Keratinocyte (primary cell): ENCODE results near the gene GBP4. TPM values are rescaled to one million over a fixed set of nuclear protein-coding genes. Genes with fewer than 3 reads are reported as not detected.
A peak's percentile ranks its signal among the peaks of the same experiment; 100 is the strongest.

Source experiments
- DNase-seq: peaks from one replicate; pipeline ENCODE4 v3.0.0-alpha.2; 2011; ENCODE audit warnings: low read depth, missing footprints, low spot score
- FAIRE-seq: peaks from 2 replicates; lab custom pipeline; 2011; peaks lifted over from hg19 to GRCh38; lab: Jason Lieb, UNC
- H2AFZ ChIP-seq: 2 replicates; pipeline ENCODE4 v1.6.0; 2012; ENCODE audit warnings: low read length, control low read depth, inconsistent platforms; ENCODE audit not compliant: control insufficient read depth
- H3K27ac ChIP-seq: 2 replicates; pipeline ENCODE4 v1.5.1; 2011; ENCODE audit warnings: low read length; ENCODE audit not compliant: control insufficient read depth, insufficient read depth
- H3K27me3 ChIP-seq: 3 replicates; pipeline ENCODE4 v1.6.0; 2011; ENCODE audit warnings: low read length; ENCODE audit not compliant: control insufficient read depth, insufficient read depth; ENCODE audit errors: extremely low read depth
- H3K36me3 ChIP-seq, 2 experiments: 2 replicates in 1 of 2; 3 replicates in 1 of 2; pipeline ENCODE4 v1.5.1; 2011; ENCODE audit warnings: low read length in 2 of 2, mild to moderate bottlenecking in 1 of 2; ENCODE audit not compliant: control insufficient read depth in 2 of 2, insufficient read depth in 2 of 2; ENCODE audit errors: extremely low read depth in 1 of 2
- H3K4me1 ChIP-seq: 3 replicates; pipeline ENCODE4 v1.5.1; 2011; ENCODE audit warnings: low read length; ENCODE audit not compliant: control insufficient read depth, insufficient read depth; ENCODE audit errors: extremely low read depth
- H3K4me2 ChIP-seq: 3 replicates; pipeline ENCODE4 v1.6.0; 2011; ENCODE audit warnings: low read depth, low read length; ENCODE audit not compliant: control insufficient read depth, insufficient read depth; ENCODE audit errors: extremely low read depth
- H3K4me3 ChIP-seq, 3 experiments: fragments of 200-600 bp in 1 of 3; sonication (generic) in 1 of 3; 2 replicates in 2 of 3; 3 replicates in 1 of 3; pipeline ENCODE4 v1.5.1; 2011 to 2016; ENCODE audit warnings: low read length in 3 of 3, mild to moderate bottlenecking in 3 of 3, control low read depth in 2 of 3, inconsistent platforms in 1 of 3, low read depth in 1 of 3, mixed read lengths in 1 of 3, mixed run types in 1 of 3, moderate library complexity in 1 of 3; ENCODE audit not compliant: control insufficient read depth in 2 of 3, insufficient read depth in 2 of 3; ENCODE audit errors: extremely low read depth in 1 of 3
- H3K79me2 ChIP-seq: 2 replicates; pipeline ENCODE4 v1.6.0; 2012; ENCODE audit warnings: low read length; ENCODE audit not compliant: control insufficient read depth, insufficient read depth
- H3K9ac ChIP-seq: 3 replicates; pipeline ENCODE4 v1.6.0; 2011; ENCODE audit warnings: low read length; ENCODE audit not compliant: control insufficient read depth, insufficient read depth; ENCODE audit errors: extremely low read depth
- H3K9me1 ChIP-seq: 3 replicates; pipeline ENCODE4 v1.6.0; 2011; ENCODE audit warnings: low read length; ENCODE audit not compliant: control insufficient read depth, insufficient read depth; ENCODE audit errors: extremely low read depth
- H3K9me3 ChIP-seq: 2 replicates; pipeline ENCODE4 v1.5.1; 2012; ENCODE audit warnings: low read depth, low read length; ENCODE audit not compliant: control insufficient read depth
- H4K20me1 ChIP-seq: 3 replicates; pipeline ENCODE4 v1.6.0; 2011; ENCODE audit warnings: low read length; ENCODE audit not compliant: control insufficient read depth, insufficient read depth; ENCODE audit errors: extremely low read depth
- CTCF ChIP-seq, 3 experiments: IDR thresholded peaks in 1 of 3; conservative IDR thresholded peaks in 1 of 3; optimal IDR thresholded peaks in 1 of 3; 2 replicates in 2 of 3; 3 replicates in 1 of 3; pipeline versions ENCODE3 to v1.5.1; 2011; ENCODE audit warnings: low read length in 3 of 3, mild to moderate bottlenecking in 3 of 3, moderate library complexity in 2 of 3, control low read depth in 1 of 3, inconsistent platforms in 1 of 3; ENCODE audit not compliant: insufficient read depth in 2 of 3; ENCODE audit errors: extremely low read depth in 1 of 3
- EZH2 ChIP-seq: IDR thresholded peaks from one replicate; pipeline ENCODE4 v1.6.1; 2012; ENCODE audit warnings: inconsistent platforms, mild to moderate bottlenecking, low read length, moderate library complexity
- dilution Hi-C: fragments of 300-500 bp; cut with MboI; formaldehyde crosslinking; loops from one replicate; pipeline ENCODE4 v1.7.0; 2020; ENCODE audit warnings: low sequenced_read_pairs; ENCODE audit not compliant: extremely low pct_ligation_motif_present
- polyA minus RNA-seq, 3 experiments: library from RNA; depleted of rRNA, polyadenylated mRNA; stranded (reverse); fragments of >200 nt; gene quantifications; 1 replicate in 1 of 3; 2 replicates in 1 of 3; 3 replicates in 1 of 3; pipeline ENCODE4 v1.2.3, GENCODE V29; 2011
- polyA plus RNA-seq, 5 experiments: library from polyadenylated mRNA; depleted of rRNA in 3 of 5; stranded (reverse) in 3 of 5; stranded (forward) in 1 of 5; unstranded in 1 of 5; fragments of >200 nt; gene quantifications; 1 replicate in 1 of 5; 2 replicates in 3 of 5; 3 replicates in 1 of 5; pipeline versions ENCODE4 v1.2.1 to v1.2.3, GENCODE V29; 2011 to 2012; ENCODE audit warnings: missing spikeins in 2 of 5, low read depth in 1 of 5, low replicate concordance in 1 of 5

The GBP4 gene
- 0.01 TPM in 1 of 3 replicates, not detected in the others for polyA plus RNA-seq
- not detected for polyA plus RNA-seq (2011; ENCODE audit: low read depth)
- not detected in 2 replicates for polyA plus RNA-seq (2011; cell fraction: cytosol; rRNA removed)
- polyA plus RNA-seq (2011; cell fraction: nucleus; rRNA removed), result not detected in 2 replicates
- polyA plus RNA-seq (2012; ENCODE audit: low replicate concordance), result not detected in 2 replicates
- polyA minus RNA-seq, result 0.03 TPM in 1 of 3 replicates, not detected in the others
- polyA minus RNA-seq (2011; cell fraction: cytosol; rRNA and poly(A)+ RNA removed), result not detected
- polyA minus RNA-seq (2011; cell fraction: nucleus; rRNA and poly(A)+ RNA removed), result 0.11 TPM in 1 of 2 replicates, not detected in the other

- no peaks in the 10 kb centered on the region for H3K36me3 ChIP-seq
- H3K27me3 ChIP-seq, result no peaks in the 10 kb centered on the region
- peak within 1 kb of the TSS; percentile 13 for H2AFZ ChIP-seq
- H3K79me2 ChIP-seq, result no peaks in the 10 kb centered on the region
- H3K4me1 ChIP-seq, result no peaks in the 10 kb centered on the region
- TF ChIP-seq CTCF (optimal IDR thresholded peaks at IDR 0.05 in 1 of 3, IDR thresholded peaks at IDR 0.05 in 1 of 3, conservative IDR thresholded peaks at IDR 0.05 in 1 of 3; ENCODE audit: extremely low read depth in 1 of 3, insufficient read depth in 2 of 3, low read length in 3 of 3), result no peak
- TF ChIP-seq EZH2, result no peak
- H3K4me2 ChIP-seq, result peak within 1 kb of the TSS; percentile 58
- no peaks in the 10 kb centered on the region for H3K9me3 ChIP-seq
- dilution Hi-C loops, result no loop called here
- no peaks in the 10 kb centered on the region for H4K20me1 ChIP-seq
- H3K9me1 ChIP-seq, result no peaks in the 10 kb centered on the region
- no peak within 1 kb of the TSS for H3K27ac ChIP-seq
- DNase-seq (no peak), FAIRE-seq (no peak)
- no peak within 1 kb of the TSS for H3K9ac ChIP-seq
- H3K4me3 ChIP-seq, result peak within 1 kb of the TSS in 1 of 3 experiments; percentile 38
These were observed at the start of gene GBP4 for GRCh38 chr1:89198491-89199072. Gene GBP4, minus strand, starts transcription at chr1:89198942. Its CDS starts 108 bp downstream, at chr1:89198834.

DNA sequence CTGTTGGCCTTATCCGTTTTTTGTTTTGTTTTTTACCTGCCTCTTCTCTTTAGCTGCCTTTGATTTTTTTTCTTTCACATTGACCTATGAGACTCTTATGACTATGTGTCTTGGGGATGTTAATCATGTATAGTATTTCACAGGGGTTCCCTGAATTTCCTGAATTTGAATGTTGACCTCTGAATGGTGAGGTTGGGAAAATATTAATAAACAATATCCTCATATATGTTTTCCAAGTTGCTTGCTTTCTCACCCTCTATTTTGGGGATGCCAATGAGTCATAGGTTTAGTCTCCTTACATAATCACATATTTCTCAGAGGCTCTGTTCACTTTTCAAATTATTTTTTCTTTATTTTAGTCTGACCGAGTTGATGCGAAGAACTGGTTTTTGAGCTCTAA is 44.3 kb upstream of the GBP4 start:
- H3K79me2 ChIP-seq, result no peaks in the 10 kb centered on the region
- no peak overlapping the region for H2AFZ ChIP-seq
- no peaks in the 10 kb centered on the region for H3K4me1 ChIP-seq
- H3K9me1 ChIP-seq, result no peaks in the 10 kb centered on the region
- H3K9ac ChIP-seq, result no peak overlapping the region
- no peaks in the 10 kb centered on the region for H3K9me3 ChIP-seq
- H3K4me3 ChIP-seq, result no peak overlapping the region
- no peak for TF ChIP-seq EZH2
- no peak for TF ChIP-seq CTCF (optimal IDR thresholded peaks at IDR 0.05 in 1 of 3, IDR thresholded peaks at IDR 0.05 in 1 of 3, conservative IDR thresholded peaks at IDR 0.05 in 1 of 3; ENCODE audit: extremely low read depth in 1 of 3, insufficient read depth in 2 of 3, low read length in 3 of 3)
- FAIRE-seq (no peak), DNase-seq (no peak)
- H4K20me1 ChIP-seq, result no peaks in the 10 kb centered on the region
- no peak overlapping the region for H3K4me2 ChIP-seq
- H3K27ac ChIP-seq, result no peak overlapping the region
- H3K27me3 ChIP-seq, result no peaks in the 10 kb centered on the region
- H3K36me3 ChIP-seq, result no peaks in the 10 kb centered on the region
- dilution Hi-C loops, result no loop called here
